ENCODE data around the gene RYR2. TPM values are rescaled to one million over a fixed set of nuclear protein-coding genes. Genes with fewer than 3 reads are reported as not detected.

The RYR2 gene
- total RNA-seq, 6 donors from 2014 or later: 1.8 to 23.0 (median 3.7) TPM

DNA sequence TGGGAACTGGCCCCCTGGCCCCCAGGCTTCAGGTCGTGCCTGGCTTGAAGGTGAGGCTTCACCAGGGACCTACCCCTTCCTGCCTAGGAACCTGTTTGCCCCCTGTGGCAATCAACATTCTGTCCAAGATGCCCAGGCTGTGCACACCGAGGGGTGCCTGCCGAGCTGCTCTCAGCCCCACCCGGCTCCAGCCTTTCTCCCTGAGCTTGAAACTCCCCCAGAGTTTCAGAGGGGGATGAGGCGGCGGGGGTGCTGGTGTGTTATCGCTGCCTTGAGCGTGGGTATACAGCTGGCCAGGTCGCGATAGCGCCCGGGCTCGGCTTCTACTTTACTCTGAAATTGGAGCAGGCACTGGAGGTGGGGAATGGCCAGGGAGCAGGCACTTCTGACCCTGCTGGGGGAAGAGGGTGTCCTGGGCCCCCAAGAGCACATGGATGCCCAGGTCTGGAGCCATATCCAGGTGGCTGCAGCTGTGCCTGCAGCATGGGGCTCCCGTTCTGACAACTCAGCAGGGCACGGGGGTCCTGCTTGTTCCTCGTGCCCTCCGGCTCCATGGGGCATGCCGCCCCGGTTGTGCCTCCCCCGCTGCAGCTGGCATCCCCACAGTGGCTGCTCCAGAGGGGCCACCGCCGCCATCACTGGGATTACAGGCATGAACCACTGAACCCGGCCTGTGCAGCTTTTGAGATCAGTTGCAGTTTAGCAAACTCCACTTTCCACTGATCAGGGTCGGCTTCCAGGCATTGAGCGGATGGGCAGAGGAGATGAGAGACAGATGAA is 29.8 kb downstream of the RYR2 start:
- Histone ChIP-seq H3K9me3 (no peaks in the 10 kb centered on the region), H3K27ac (no peak overlapping the region), H3K4me3 (no peak overlapping the region), H3K36me3 (no peaks in the 10 kb centered on the region), H3K27me3 (no peaks in the 10 kb centered on the region), H3K4me1 (no peaks in the 10 kb centered on the region)
- 80 to 84% methylated on average over 12 to 24 of the region's 25 CpGs for WGBS, 2 donors
- peak in 1 of 2 donors; percentile 65 for DNase-seq
- ATAC-seq (ENCODE audit: low FRiP score in 2 of 2): peak in 1 of 2 donors; percentile 53
- TF ChIP-seq POLR2AphosphoS5 (IDR thresholded peaks at IDR 0.05) (no peak), CTCF (IDR thresholded peaks at IDR 0.05) (no peak)

- H3K27me3 ChIP-seq: no peaks in the 10 kb centered on the region
- no peaks in the 10 kb centered on the region for H3K4me1 ChIP-seq
- no peaks in the 10 kb centered on the region for H3K36me3 ChIP-seq
- ATAC-seq (ENCODE audit: low FRiP score in 2 of 2) (no peak), DNase-seq (no peak)
- no peak overlapping the region for H3K27ac ChIP-seq
- 87 to 90% methylated on average over 10 to 11 of the region's 11 CpGs for WGBS, 2 donors
- no peak overlapping the region for H3K4me3 ChIP-seq
- H3K9me3 ChIP-seq: no peaks in the 10 kb centered on the region
- TF ChIP-seq EP300 (IDR thresholded peaks at IDR 0.05) (no peak), POLR2AphosphoS5 (IDR thresholded peaks at IDR 0.05) (no peak), CTCF (IDR thresholded peaks at IDR 0.05) (no peak)
These were observed 32.6 kb downstream of the RYR2 start for GRCh38 chr1:237074371-237075117.

GRCh38 chr1:237084341-237085077 is 42.5 kb downstream of the RYR2 start:
- no peak for TF ChIP-seq EP300 (IDR thresholded peaks at IDR 0.05)
- no peak for TF ChIP-seq CTCF (IDR thresholded peaks at IDR 0.05)
- no peak for TF ChIP-seq POLR2A (IDR thresholded peaks at IDR 0.05)
- TF ChIP-seq POLR2AphosphoS5 (IDR thresholded peaks at IDR 0.05): no peak
- Histone ChIP-seq H3K27me3 (no peaks in the 10 kb centered on the region), H3K4me1 (no peaks in the 10 kb centered on the region), H3K9me3 (no peaks in the 10 kb centered on the region), H3K36me3 (no peaks in the 10 kb centered on the region), H3K4me3 (no peak overlapping the region), H3K27ac (no peak overlapping the region)
- no peak for ATAC-seq (ENCODE audit: low FRiP score in 2 of 2)
- DNase-seq: no peak
- WGBS, 2 donors: 74 to 79% methylated on average over 11 of the region's 11 CpGs

- ATAC-seq (ENCODE audit: low FRiP score in 2 of 2): no peak
These were observed 49.7 kb downstream of the RYR2 start for GRCh38 chr1:237091691-237092090.

More at GRCh38 chr1:237091691-237092090, 49.7 kb downstream of the RYR2 start:
- Histone ChIP-seq H3K27me3 (no peaks in the 10 kb centered on the region), H3K36me3 (no peaks in the 10 kb centered on the region), H3K4me3 (no peak overlapping the region), H3K9me3 (no peaks in the 10 kb centered on the region), H3K4me1 (peaks cover 0 to under 1% (median 0%) of the 10 kb centered on the region in 4 donors), H3K27ac (no peak overlapping the region)
- TF ChIP-seq CTCF (IDR thresholded peaks at IDR 0.05) (no peak), POLR2AphosphoS5 (IDR thresholded peaks at IDR 0.05) (no peak), POLR2A (IDR thresholded peaks at IDR 0.05) (no peak), EP300 (IDR thresholded peaks at IDR 0.05) (no peak)
- 87 to 88% methylated on average over 3 of the region's 3 CpGs for WGBS, 2 donors
- DNase-seq: no peak
